Measurements from ENCODE around the gene MAP2K7. TPM values are rescaled to one million over a fixed set of nuclear protein-coding genes. Genes with fewer than 3 reads are reported as not detected.
"Not testable (repeated sequence)": the region's sequence is repeated elsewhere in the genome, so short reads cannot be mapped to it uniquely, and the experiment has no call there.

Gene MAP2K7
- total RNA-seq, 2 experiments from 2014 or later, result 32.2 to 33.7 TPM

DNA sequence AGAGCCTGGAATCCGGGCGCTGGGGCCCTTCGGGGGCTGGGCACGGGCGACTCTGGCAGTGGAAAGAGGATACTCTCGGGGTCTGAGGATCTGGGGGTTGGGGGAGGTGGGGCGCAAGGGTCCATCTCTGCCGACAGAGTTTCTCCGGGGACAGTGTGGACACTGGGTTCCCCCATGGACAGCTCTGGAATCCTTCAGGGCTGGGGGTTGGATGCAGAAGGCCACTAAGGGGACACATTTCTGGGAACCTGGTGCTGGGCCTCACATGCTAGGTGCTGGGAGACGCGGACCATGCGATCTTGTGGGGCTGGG lies 13.2 kb downstream of the MAP2K7 start:
- CTCF ChIA-PET, result interaction anchor here (0.9 to 2.1 kb wide), 7 partner anchors 27 to 445 kb away, joined by 3 to 6 read pairs (median 4); partner anchors contain the start of gene TIMM44

DNA sequence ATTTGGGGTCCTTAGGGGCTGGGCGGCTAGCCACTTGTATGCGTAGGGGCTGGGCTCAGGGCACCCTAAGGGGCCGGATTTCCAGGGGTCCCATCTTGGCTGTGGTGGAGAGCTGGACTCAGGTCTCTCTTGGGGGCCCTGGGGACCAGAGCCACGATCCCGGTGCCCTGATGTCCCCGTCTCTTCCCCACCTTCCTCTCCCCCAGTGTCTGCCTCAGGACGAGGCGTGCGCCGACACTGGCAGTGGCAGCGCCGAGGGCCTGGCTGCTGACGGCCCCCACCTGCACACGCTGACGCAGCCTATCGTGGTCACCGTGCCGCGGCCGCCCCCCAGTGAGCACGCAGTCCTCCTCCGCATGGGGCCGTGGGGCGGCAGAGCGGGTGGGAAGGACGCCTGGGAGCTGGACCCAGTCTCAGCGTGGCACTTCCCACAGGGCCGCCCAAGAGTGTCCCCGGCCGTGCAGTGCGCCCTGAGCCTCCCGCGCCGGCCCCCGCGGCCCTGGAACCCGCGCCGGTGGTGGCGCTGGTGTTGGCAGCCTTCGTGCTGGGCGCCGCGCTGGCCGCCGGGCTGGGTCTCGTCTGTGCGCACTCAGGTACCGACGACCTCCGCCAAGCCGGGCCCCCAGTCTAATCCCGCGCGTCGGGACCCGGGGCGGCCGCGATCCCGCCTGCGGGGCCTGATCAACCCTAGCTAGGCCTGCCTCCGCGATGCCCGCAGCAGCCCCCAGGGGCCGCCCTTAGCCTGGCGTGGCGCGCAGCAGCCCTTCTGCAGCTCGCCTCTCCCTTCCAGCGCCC lies 13.8 kb downstream of the MAP2K7 start:
- Mint-ChIP-seq H3K27ac (peak overlapping the region; percentile 31), H3K4me3 (peak overlapping the region; percentile 66), H3K36me3 (ENCODE audit: low read depth) (peaks cover 5% of the 10 kb centered on the region), H3K9me3 (ENCODE audit: low read depth) (no peaks in the 10 kb centered on the region), H3K4me1 (peaks cover 32% of the 10 kb centered on the region), H3K27me3 (peaks cover 21% of the 10 kb centered on the region)
- intact Hi-C loops (cut with DNase I, micrococcal nuclease), result no loop called here
- peak; percentile 79 for DNase-seq
- ATAC-seq, result peak; percentile 23
- ChIA-PET POLR2A (interaction anchor here (0.6 kb wide), 1 partner anchor 215 kb away, joined by 3 read pairs; no protein-coding TSS in a partner anchor), CTCF (interaction anchor here (0.5 to 4.4 kb wide), 11 partner anchors 9 to 847 kb away, joined by 3 to 32 read pairs (median 4); partner anchors contain the start of gene TIMM44)

More for the DNA sequence above, 13.2 kb downstream of the MAP2K7 start:
- DNase-seq (no peak), ATAC-seq (no peak)
- Mint-ChIP-seq H3K27me3 (peaks cover 21% of the 10 kb centered on the region), H3K4me3 (peak overlapping the region; percentile 66), H3K27ac (peak overlapping the region; percentile 31), H3K36me3 (ENCODE audit: low read depth) (peaks cover 6% of the 10 kb centered on the region), H3K4me1 (peaks cover 29% of the 10 kb centered on the region), H3K9me3 (ENCODE audit: low read depth) (no peaks in the 10 kb centered on the region)
- intact Hi-C loops (cut with DNase I, micrococcal nuclease), result loop anchor here in 1 of 2 experiments (1.0 kb wide), 1 partner anchor 13 kb away; no protein-coding TSS in a partner anchor
- POLR2A ChIA-PET, result interaction anchor here (0.7 kb wide), 1 partner anchor 597 kb away, joined by 3 read pairs; the partner anchor contains the start of gene ZNF414

DNA sequence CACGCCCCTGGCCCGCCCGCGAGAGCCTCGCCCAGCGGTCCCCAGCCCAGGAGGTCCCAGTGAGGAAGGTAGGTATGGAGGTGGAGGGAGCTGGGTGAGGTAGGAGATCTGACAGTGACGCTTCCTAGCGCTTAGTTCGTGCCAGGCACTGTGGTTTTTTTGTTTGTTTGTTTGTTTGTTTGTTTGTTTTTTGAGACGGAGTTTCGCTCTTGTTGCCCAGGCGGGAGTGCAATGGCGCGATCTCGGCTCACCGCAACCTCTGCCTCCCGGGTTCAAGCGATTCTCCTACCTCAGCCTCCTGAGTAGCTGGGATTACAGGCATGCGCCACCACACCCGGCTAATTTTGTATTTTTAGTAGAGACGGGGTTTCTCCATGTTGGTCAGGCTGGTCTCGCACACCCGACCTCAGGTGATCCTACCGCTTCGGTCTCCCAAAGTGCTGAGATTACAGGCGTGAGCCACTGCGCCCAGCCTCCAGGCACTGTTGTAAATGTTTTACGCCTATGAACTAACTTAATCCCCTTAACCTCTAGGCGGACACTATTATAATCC lies 14.5 kb downstream of the MAP2K7 start:
- H3K36me3 Mint-ChIP-seq (ENCODE audit: low read depth); ATAC-seq; intact Hi-C loops (cut with DNase I, micrococcal nuclease); H3K27ac Mint-ChIP-seq; H3K9me3 Mint-ChIP-seq (ENCODE audit: low read depth); DNase-seq: not testable (repeated sequence)
- peaks cover 32% of the 10 kb centered on the region for H3K4me1 Mint-ChIP-seq
- H3K4me3 Mint-ChIP-seq, result peak overlapping the region; percentile 47
- CTCF ChIA-PET, result interaction anchor here (0.5 to 4.4 kb wide), 7 partner anchors 9 to 847 kb away, joined by 3 to 32 read pairs (median 3); partner anchors contain the start of gene TIMM44
- POLR2A ChIA-PET, result interaction anchor here (0.5 kb wide), 1 partner anchor 12 kb away, joined by 4 read pairs; no protein-coding TSS in a partner anchor
- H3K27me3 Mint-ChIP-seq, result peaks cover 21% of the 10 kb centered on the region

DNA sequence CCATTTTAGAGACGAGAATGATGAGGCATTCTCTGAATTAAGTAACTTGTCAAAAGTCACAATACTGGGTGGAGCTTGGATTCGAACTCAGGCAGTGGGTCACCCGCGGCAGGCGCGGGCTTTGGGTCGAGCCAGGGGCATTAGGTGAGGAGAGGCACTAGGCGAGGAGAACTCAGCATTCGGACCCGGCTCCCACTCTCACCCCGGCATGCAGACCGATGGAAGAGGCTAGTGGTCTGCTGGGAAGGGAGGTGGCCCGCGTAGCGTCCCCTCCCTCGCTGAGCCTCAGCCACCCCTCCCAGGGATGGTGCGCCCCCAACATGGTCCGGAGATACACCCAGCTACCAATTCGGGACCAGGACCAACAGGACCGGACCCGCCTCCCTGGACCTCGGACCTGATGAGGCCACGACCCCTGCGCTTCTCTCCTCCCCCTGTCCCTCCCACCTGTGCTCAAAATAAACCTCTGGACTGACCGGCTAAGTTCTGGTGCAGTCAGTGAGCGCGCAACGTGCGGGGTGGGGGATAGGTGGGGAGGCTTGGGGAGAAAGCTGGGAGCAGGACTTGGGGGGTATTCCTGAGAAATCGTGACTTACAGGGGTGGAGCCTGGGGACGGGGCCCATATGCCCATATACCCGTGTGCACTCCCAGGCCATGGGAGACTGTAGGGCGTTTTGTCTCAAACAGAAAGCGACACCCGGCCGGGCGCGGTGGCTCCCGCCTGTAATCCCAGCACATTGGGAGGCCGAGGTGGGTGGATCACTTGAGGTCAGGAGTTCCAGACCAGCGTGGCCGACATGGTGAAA lies 15.1 kb downstream of the MAP2K7 start:
- intact Hi-C loops (cut with DNase I, micrococcal nuclease), result no loop called here
- peaks cover 5% of the 10 kb centered on the region for H3K36me3 Mint-ChIP-seq (ENCODE audit: low read depth)

DNA sequence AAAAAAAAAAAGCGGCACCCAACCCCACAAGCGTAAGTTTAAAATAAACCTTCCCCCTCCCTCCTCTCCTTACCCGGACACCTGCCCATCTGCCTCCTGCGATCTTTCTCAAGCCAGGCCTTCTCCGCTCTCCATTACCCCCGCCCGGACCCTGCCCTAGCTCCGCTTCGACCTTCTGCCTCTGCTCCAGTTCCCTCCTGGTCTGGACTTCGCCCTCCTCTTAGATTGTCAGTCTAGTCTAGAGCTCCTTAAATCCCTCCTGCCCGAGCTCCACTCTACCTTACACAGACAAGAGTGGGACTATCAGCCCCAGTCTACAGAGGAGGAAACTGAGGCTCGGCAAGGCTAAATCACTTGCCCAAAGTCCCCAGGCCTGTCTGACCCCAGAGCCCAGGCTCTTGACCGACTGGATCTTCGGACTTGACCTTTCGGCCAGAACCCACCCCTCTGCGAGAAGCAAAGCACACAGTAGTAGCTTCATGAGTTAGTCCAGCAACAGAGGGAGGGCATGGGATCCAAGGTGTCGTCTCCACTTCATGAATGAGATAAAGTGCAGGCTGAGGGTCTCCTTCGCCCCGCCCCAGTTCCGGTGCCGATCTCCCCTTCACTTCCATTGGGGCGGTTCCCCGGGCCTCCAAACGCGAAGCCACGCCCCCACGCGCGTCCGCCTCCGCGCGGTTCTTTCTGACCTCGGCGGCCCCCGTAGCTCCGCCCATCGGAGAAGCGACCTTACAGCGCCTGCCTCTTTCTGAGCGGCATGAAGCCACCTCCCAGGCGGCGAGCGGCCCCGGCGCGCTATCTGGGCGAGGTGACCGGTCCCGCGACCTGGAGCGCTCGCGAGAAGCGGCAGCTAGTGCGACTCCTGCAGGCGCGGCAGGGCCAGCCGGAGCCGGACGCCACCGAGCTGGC lies 16.2 kb downstream of the MAP2K7 start, which contains the start of gene SNAPC2:
Gene SNAPC2 (plus strand): TSS at position 729 of the 909 bp plus-strand sequence. CDS start 29 bp downstream, at position 758.
- no peaks in the 10 kb centered on the region for H3K9me3 Mint-ChIP-seq (ENCODE audit: low read depth)
- intact Hi-C loops (cut with DNase I, micrococcal nuclease), result loop anchor here (1.0 to 5.0 kb wide), 18 partner anchors 17 to 1547 kb away; partner anchors contain the start of genes MAP2K7 (in 2 of the 2), TIMM44 (in 2 of the 2), ALKBH7 (in 1 of the 2) and CERS4 (in 1 of the 2)
- peaks cover 5% of the 10 kb centered on the region for H3K36me3 Mint-ChIP-seq (ENCODE audit: low read depth)
- DNase-seq, result peak; percentile 98
- H3K4me1 Mint-ChIP-seq, result peaks cover 32% of the 10 kb centered on the region
- peak within 1 kb of the TSS; percentile 82 for H3K4me3 Mint-ChIP-seq
- CTCF ChIA-PET, result interaction anchor here (0.6 to 4.4 kb wide), 10 partner anchors 9 to 971 kb away, joined by 3 to 32 read pairs (median 5); partner anchors contain the start of genes MAP2K7 and TIMM44
- peak; percentile 76 for ATAC-seq
- POLR2A ChIA-PET, result interaction anchor here (0.6 to 2.9 kb wide), 3 partner anchors 24 to 149 kb away, joined by 6 to 10 read pairs (median 8); partner anchors contain the start of gene TIMM44
- peaks cover 20% of the 10 kb centered on the region for H3K27me3 Mint-ChIP-seq
- H3K27ac Mint-ChIP-seq, result peak within 1 kb of the TSS; percentile 87

More for the DNA sequence above, 15.1 kb downstream of the MAP2K7 start:
- H3K27me3 Mint-ChIP-seq, result peaks cover 21% of the 10 kb centered on the region
- ChIA-PET CTCF (interaction anchor here (2.0 to 4.4 kb wide), 4 partner anchors 15 to 50 kb away, joined by 6 to 32 read pairs (median 15); partner anchors contain the start of genes MAP2K7 and TIMM44), POLR2A (interaction anchor here (0.5 kb wide), 1 partner anchor 11 kb away, joined by 4 read pairs; no protein-coding TSS in a partner anchor)
- H3K27ac Mint-ChIP-seq, result no peak overlapping the region
- peaks cover 32% of the 10 kb centered on the region for H3K4me1 Mint-ChIP-seq
- ATAC-seq, result no peak
- DNase-seq, result no peak
- no peaks in the 10 kb centered on the region for H3K9me3 Mint-ChIP-seq (ENCODE audit: low read depth)
- H3K4me3 Mint-ChIP-seq, result peak overlapping the region; percentile 82

DNA sequence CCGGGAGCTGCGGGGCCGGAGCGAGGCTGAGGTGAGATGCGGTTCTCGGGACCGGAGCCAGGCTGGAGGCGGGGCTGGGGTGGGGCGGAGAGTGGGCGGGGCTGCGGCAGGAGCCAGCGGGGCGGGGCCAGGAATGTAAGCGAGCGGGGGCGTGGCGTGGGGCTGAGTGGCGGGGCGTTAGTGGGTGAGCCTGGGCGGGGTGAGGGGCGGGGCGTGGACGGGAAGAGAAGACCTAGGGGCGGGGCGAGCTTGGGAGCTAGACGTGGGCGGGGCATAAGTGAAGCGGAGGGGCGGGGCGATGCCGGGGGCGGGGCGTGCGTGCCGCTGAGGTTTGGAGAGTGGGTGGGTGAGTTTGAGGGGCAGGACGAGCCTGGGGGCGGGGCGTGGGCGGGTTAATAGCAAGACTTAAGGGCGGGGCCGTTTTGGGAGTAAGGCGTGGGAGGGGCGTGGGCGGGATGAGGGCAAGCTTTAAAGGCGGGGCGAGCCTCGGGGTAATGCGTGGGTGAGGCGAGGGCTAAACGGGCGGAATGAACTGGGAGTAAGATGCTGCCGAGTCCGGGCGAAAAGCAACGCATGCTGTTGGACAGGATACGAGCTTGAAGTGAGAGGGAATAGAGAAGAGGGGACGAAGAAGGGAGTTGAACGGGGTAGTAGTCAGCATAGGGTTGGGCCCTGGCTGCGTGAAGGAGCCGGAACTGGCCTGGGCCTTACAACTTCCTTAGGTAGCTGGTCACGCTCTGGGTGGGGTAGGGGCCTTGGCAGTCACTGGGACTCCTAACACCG lies 17.0 kb downstream of the MAP2K7 start:
- H3K4me1 Mint-ChIP-seq, result peaks cover 31% of the 10 kb centered on the region
- ChIA-PET CTCF (interaction anchor here (0.7 to 4.4 kb wide), 10 partner anchors 8 to 972 kb away, joined by 3 to 32 read pairs (median 5); partner anchors contain the start of genes MAP2K7 and TIMM44), POLR2A (interaction anchor here (0.6 to 2.9 kb wide), 4 partner anchors 10 to 148 kb away, joined by 3 to 10 read pairs (median 7); partner anchors contain the start of gene TIMM44)
- H3K27me3 Mint-ChIP-seq, result peaks cover 14% of the 10 kb centered on the region
- H3K4me3 Mint-ChIP-seq, result peak overlapping the region; percentile 82
- ATAC-seq, result peak; percentile 58
- peaks cover 5% of the 10 kb centered on the region for H3K36me3 Mint-ChIP-seq (ENCODE audit: low read depth)
- DNase-seq, result peak; percentile 100
- peak overlapping the region; percentile 87 for H3K27ac Mint-ChIP-seq
- no peaks in the 10 kb centered on the region for H3K9me3 Mint-ChIP-seq (ENCODE audit: low read depth)
- intact Hi-C loops (cut with DNase I, micrococcal nuclease), result loop anchor here (1.0 to 5.0 kb wide), 18 partner anchors 17 to 1548 kb away; partner anchors contain the start of genes MAP2K7 (in 2 of the 2), TIMM44 (in 2 of the 2), ALKBH7 (in 1 of the 2) and CERS4 (in 1 of the 2)

DNA sequence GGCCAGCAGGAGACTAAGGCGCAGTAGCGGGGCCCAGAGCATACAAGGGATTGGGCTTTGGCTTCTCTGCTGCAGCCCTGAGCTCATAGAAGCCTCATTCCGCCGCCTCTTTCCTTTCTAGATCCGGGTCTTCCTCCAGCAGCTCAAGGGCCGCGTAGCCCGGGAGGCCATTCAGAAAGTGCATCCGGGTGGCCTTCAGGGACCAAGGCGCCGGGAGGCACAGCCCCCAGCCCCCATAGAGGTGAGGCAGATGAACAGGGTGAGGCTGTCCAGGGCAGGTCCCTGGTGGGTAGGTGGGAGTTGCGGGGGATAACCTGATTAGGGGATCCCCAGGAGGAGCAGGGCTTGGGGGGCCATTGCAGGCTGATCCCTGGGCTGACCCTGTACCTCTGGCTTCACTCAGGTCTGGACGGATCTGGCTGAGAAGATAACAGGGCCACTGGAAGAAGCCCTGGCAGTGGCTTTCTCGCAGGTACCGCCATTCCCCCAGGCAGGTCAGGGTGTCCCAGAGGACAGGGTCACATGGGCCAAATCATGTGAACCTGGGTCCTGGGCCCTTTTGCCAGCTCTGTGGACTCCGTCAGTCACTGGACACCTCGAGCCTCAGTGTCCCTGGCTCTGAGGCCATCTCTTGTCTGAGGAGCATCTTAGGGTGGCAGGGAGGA lies 17.8 kb downstream of the MAP2K7 start:
- ATAC-seq, result no peak
- no peaks in the 10 kb centered on the region for H3K9me3 Mint-ChIP-seq (ENCODE audit: low read depth)
- H3K36me3 Mint-ChIP-seq (ENCODE audit: low read depth), result peaks cover 5% of the 10 kb centered on the region
- H3K27ac Mint-ChIP-seq, result peak overlapping the region; percentile 87
- POLR2A ChIA-PET, result interaction anchor here (1.1 to 2.9 kb wide), 3 partner anchors 9 to 52 kb away, joined by 3 to 10 read pairs (median 8); partner anchors contain the start of gene TIMM44
- H3K4me1 Mint-ChIP-seq, result peaks cover 30% of the 10 kb centered on the region
- peak overlapping the region; percentile 82 for H3K4me3 Mint-ChIP-seq
- CTCF ChIA-PET, result interaction anchor here (0.7 to 4.4 kb wide), 6 partner anchors 23 to 108 kb away, joined by 3 to 32 read pairs (median 6); partner anchors contain the start of gene TIMM44
- DNase-seq, result no peak
- peaks cover 14% of the 10 kb centered on the region for H3K27me3 Mint-ChIP-seq
- intact Hi-C loops (cut with DNase I, micrococcal nuclease), result loop anchor here (2.0 to 5.0 kb wide), 2 partner anchors 69 to 1549 kb away; partner anchors contain the start of gene ALKBH7 (in 1 of the 2)

DNA sequence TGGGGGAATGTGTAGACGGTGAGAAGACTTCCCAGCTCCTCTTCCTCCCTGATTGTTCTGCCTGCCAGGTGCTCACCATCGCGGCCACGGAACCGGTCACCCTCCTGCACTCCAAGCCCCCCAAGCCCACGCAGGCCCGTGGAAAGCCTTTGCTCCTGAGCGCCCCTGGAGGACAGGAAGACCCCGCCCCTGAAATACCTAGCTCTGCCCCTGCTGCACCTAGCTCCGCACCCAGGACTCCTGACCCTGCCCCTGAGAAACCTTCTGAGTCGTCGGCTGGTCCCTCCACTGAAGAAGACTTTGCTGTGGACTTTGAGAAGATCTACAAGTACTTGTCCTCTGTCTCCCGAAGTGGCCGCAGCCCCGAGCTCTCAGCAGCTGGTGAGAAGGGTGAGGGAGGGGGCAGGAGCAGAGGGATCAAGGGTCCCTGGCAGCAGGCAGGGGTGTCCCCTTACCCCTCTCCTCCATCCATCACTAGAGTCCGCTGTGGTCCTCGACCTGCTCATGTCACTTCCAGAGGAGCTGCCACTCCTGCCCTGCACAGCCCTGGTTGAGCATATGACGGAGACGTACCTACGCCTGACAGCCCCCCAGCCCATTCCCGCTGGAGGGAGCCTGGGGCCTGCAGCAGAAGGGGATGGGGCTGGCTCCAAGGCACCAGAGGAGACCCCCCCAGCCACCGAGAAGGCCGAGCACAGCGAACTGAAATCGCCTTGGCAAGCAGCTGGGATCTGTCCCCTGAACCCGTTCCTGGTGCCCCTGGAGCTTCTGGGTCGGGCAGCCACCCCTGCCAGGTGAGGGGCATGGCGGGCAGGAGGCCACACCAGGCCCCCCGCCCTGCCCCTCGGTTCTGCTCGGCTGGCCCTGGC lies 18.5 kb downstream of the MAP2K7 start:
- ChIA-PET POLR2A (interaction anchor here (2.5 to 2.9 kb wide), 2 partner anchors 22 to 53 kb away, joined by 8 to 10 read pairs; partner anchors contain the start of gene TIMM44), CTCF (interaction anchor here (0.7 to 3.1 kb wide), 3 partner anchors 22 to 109 kb away, joined by 3 to 24 read pairs (median 10); partner anchors contain the start of gene TIMM44)
- Mint-ChIP-seq H3K9me3 (ENCODE audit: low read depth) (no peaks in the 10 kb centered on the region), H3K27ac (no peak overlapping the region), H3K36me3 (ENCODE audit: low read depth) (peaks cover 5% of the 10 kb centered on the region), H3K4me1 (peaks cover 28% of the 10 kb centered on the region), H3K27me3 (peaks cover 13% of the 10 kb centered on the region), H3K4me3 (no peak overlapping the region)
- ATAC-seq, result no peak
- intact Hi-C loops (cut with DNase I, micrococcal nuclease), result loop anchor here (2.0 to 5.0 kb wide), 2 partner anchors 70 to 1549 kb away; partner anchors contain the start of gene ALKBH7 (in 1 of the 2)
- DNase-seq, result no peak

Measured in activated CD4-positive, alpha-beta T cell treated with anti-CD3 and anti-CD28 coated beads for 36 hours (primary cell).